ENCODE measurements around the gene EFR3B. TPM values are rescaled to one million over a fixed set of nuclear protein-coding genes. Genes with fewer than 3 reads are reported as not detected.

Gene EFR3B
- total RNA-seq, 2 donors from 2014 or later = not detected

GRCh38 chr2:25178976-25179375, 137.1 kb downstream of the EFR3B start:
- H3K27me3 Mint-ChIP-seq = peaks cover 30% of the 10 kb centered on the region
- H3K36me3 Mint-ChIP-seq (ENCODE audit: low read depth) = peaks cover 3% of the 10 kb centered on the region
- peaks cover 6% of the 10 kb centered on the region for H3K4me1 Mint-ChIP-seq
- no peak overlapping the region for H3K27ac Mint-ChIP-seq
- no peak overlapping the region for H3K4me3 Mint-ChIP-seq
- no peaks in the 10 kb centered on the region for H3K9me3 ChIP-seq (ENCODE audit: control insufficient read depth, low read length, poor library complexity, severe bottlenecking)
- ATAC-seq (no peak), DNase-seq (no peak)

GRCh38 chr2:25184254-25184653, 142.4 kb downstream of the EFR3B start:
- H3K36me3 Mint-ChIP-seq (ENCODE audit: low read depth) = peaks cover 3% of the 10 kb centered on the region
- H3K27me3 Mint-ChIP-seq = peaks cover 18% of the 10 kb centered on the region
- H3K27ac Mint-ChIP-seq = no peak overlapping the region
- DNase-seq = no peak
- H3K9me3 ChIP-seq (ENCODE audit: control insufficient read depth, low read length, poor library complexity, severe bottlenecking) = no peaks in the 10 kb centered on the region
- ATAC-seq = no peak
- no peak overlapping the region for H3K4me3 Mint-ChIP-seq
- H3K4me1 Mint-ChIP-seq = peaks cover 6% of the 10 kb centered on the region

DNA sequence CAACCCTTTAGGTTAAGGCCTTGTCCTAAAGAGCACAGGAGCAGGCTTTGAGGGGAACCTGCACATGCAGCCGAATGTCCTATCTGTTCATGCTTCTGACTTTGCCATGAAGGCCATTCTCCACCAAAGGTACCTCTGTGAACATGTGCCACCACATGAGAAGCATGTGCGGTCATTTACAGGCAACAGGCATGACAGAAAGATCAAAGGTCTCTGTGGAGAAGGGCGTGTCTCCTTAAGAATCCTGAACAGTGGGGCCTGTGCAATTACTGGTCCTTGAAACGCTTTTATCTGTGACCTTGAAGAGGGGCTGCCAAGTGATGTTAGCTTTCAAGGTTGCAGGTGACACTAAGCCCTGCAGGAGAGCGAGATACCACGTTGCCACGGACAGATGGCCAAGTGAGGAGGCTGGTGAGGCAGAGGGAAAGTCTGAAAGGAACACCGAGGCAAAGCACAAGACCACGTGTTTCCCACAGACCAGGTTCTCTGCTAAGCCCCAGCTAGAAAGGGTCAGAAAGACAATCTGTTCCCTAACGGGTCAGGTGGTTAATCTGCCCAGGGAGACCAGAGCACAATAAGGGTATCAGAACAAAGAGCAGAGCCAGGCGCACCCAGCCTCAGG, 146.0 kb downstream of the EFR3B start:
- Mint-ChIP-seq H3K4me1 (peaks cover 11% of the 10 kb centered on the region), H3K36me3 (ENCODE audit: low read depth) (peaks cover 6% of the 10 kb centered on the region)

DNA sequence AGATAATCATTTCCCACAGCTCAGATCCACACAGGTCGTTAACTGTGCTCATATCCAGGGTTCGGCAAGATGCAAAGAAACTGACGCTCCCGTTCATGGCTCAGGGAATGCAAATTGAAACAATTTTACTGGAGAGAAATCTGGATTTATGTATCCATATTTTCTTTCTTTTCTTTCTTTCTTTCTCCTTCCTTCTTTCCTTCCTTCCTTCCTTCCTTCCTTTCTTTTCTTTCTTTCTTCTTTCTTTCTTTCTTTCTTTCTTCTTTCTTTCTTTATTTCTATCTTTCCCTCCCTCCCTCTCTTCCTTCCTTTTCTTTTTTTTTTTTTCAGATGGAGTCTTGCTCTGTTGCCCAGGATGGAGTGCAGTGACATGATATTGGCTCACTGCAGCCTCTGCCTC, 146.5 kb downstream of the EFR3B start:
- no peaks in the 10 kb centered on the region for H3K9me3 ChIP-seq (ENCODE audit: control insufficient read depth, low read length, poor library complexity, severe bottlenecking)
- Mint-ChIP-seq H3K4me1 (peaks cover 11% of the 10 kb centered on the region), H3K4me3 (no peak overlapping the region), H3K27ac (no peak overlapping the region), H3K36me3 (ENCODE audit: low read depth) (peaks cover 6% of the 10 kb centered on the region), H3K27me3 (peaks cover 33% of the 10 kb centered on the region)
- no peak for DNase-seq
- ATAC-seq = no peak

More for the DNA sequence above, 146.0 kb downstream of the EFR3B start:
- ATAC-seq (no peak), DNase-seq (no peak)
- Mint-ChIP-seq H3K4me3 (no peak overlapping the region), H3K27ac (no peak overlapping the region), H3K27me3 (peaks cover 33% of the 10 kb centered on the region)
- no peaks in the 10 kb centered on the region for H3K9me3 ChIP-seq (ENCODE audit: control insufficient read depth, low read length, poor library complexity, severe bottlenecking)

GRCh38 chr2:25190536-25190935, 148.7 kb downstream of the EFR3B start:
- ATAC-seq = no peak
- no peaks in the 10 kb centered on the region for H3K9me3 ChIP-seq (ENCODE audit: control insufficient read depth, low read length, poor library complexity, severe bottlenecking)
- H3K27me3 Mint-ChIP-seq = peaks cover 25% of the 10 kb centered on the region
- peak overlapping the region; percentile 73 for H3K27ac Mint-ChIP-seq
- DNase-seq = no peak
- peaks cover 2% of the 10 kb centered on the region for H3K36me3 Mint-ChIP-seq (ENCODE audit: low read depth)
- H3K4me1 Mint-ChIP-seq = peaks cover 6% of the 10 kb centered on the region
- no peak overlapping the region for H3K4me3 Mint-ChIP-seq

- DNase-seq = no peak
- ATAC-seq = no peak
- peaks cover 2% of the 10 kb centered on the region for H3K36me3 Mint-ChIP-seq (ENCODE audit: low read depth)
- H3K4me3 Mint-ChIP-seq = no peak overlapping the region
- no peaks in the 10 kb centered on the region for H3K9me3 ChIP-seq (ENCODE audit: control insufficient read depth, low read length, poor library complexity, severe bottlenecking)
- H3K27me3 Mint-ChIP-seq = peaks cover 14% of the 10 kb centered on the region
- H3K27ac Mint-ChIP-seq = no peak overlapping the region
- H3K4me1 Mint-ChIP-seq = peaks cover 6% of the 10 kb centered on the region
Measured at GRCh38 chr2:25194576-25195122, 152.8 kb downstream of the EFR3B start.

GRCh38 chr2:25197336-25198208, 155.7 kb downstream of the EFR3B start:
- H3K27me3 Mint-ChIP-seq = no peaks in the 10 kb centered on the region
- peaks cover 7% of the 10 kb centered on the region for H3K4me1 Mint-ChIP-seq
- no peaks in the 10 kb centered on the region for H3K36me3 Mint-ChIP-seq (ENCODE audit: low read depth)
- H3K27ac Mint-ChIP-seq = peak overlapping the region; percentile 47
- DNase-seq = no peak
- H3K4me3 Mint-ChIP-seq = no peak overlapping the region
- no peak for ATAC-seq
- H3K9me3 ChIP-seq (ENCODE audit: control insufficient read depth, low read length, poor library complexity, severe bottlenecking) = no peaks in the 10 kb centered on the region

GRCh38 chr2:25198209-25198525, 156.3 kb downstream of the EFR3B start:
- ATAC-seq (no peak), DNase-seq (no peak)
- no peaks in the 10 kb centered on the region for H3K36me3 Mint-ChIP-seq (ENCODE audit: low read depth)
- no peaks in the 10 kb centered on the region for H3K27me3 Mint-ChIP-seq
- H3K27ac Mint-ChIP-seq = no peak overlapping the region
- peaks cover 7% of the 10 kb centered on the region for H3K4me1 Mint-ChIP-seq
- no peaks in the 10 kb centered on the region for H3K9me3 ChIP-seq (ENCODE audit: control insufficient read depth, low read length, poor library complexity, severe bottlenecking)
- no peak overlapping the region for H3K4me3 Mint-ChIP-seq

GRCh38 chr2:25198576-25198975, 156.7 kb downstream of the EFR3B start:
- no peaks in the 10 kb centered on the region for H3K36me3 Mint-ChIP-seq (ENCODE audit: low read depth)
- no peak for ATAC-seq

DNA sequence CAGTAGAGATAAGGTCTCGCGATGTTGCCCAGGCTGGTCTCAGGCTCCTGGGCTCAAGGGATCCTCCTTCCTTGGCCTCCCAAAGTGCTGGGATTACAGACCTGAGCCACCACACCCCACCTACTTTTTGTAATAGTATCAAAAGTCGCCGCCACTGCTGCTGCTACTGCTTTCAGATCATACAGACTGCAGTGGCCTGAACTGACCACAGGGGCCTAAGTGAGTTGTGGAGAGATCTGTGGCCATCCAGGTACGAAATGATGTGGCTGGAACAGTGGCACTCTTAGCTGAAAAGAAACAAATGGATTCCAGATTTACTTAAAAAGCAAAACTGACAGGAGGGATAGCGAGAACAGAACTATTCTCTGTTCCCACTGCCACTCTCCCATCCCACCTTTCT, 159.4 kb downstream of the EFR3B start:
- Mint-ChIP-seq H3K27ac (peak overlapping the region; percentile 29), H3K27me3 (no peaks in the 10 kb centered on the region), H3K4me3 (peak overlapping the region; percentile 28), H3K36me3 (ENCODE audit: low read depth) (no peaks in the 10 kb centered on the region), H3K4me1 (peaks cover 7% of the 10 kb centered on the region)
- DNase-seq (no peak), ATAC-seq (no peak)
- H3K9me3 ChIP-seq (ENCODE audit: control insufficient read depth, low read length, poor library complexity, severe bottlenecking) = no peaks in the 10 kb centered on the region

More at GRCh38 chr2:25198576-25198975, 156.7 kb downstream of the EFR3B start:
- DNase-seq = no peak
- Mint-ChIP-seq H3K27me3 (no peaks in the 10 kb centered on the region), H3K27ac (no peak overlapping the region), H3K4me1 (peaks cover 7% of the 10 kb centered on the region), H3K4me3 (no peak overlapping the region)
- no peaks in the 10 kb centered on the region for H3K9me3 ChIP-seq (ENCODE audit: control insufficient read depth, low read length, poor library complexity, severe bottlenecking)

DNA sequence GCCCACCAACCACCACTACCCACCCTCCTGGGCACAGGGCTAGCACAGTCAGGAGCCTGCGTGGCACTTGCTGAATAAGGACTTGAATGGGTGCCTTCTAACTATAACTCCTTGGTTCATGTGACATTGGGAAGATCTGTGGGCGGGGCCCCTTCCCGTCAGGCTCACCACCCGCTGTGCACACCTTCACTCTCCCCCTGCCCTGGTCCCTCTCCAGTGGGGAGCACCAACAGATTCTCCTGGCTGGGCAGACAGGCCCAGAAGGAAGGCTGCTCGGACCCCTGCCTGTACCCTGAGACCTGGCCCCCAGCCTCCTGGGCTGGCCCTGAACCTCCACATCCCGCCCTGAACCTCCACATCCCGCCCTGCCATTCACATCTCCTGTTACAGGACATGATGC, 159.9 kb downstream of the EFR3B start:
- Mint-ChIP-seq H3K27me3 (no peaks in the 10 kb centered on the region), H3K27ac (peak overlapping the region; percentile 2), H3K4me1 (peaks cover 7% of the 10 kb centered on the region), H3K36me3 (ENCODE audit: low read depth) (no peaks in the 10 kb centered on the region), H3K4me3 (no peak overlapping the region)
- DNase-seq = no peak
- no peaks in the 10 kb centered on the region for H3K9me3 ChIP-seq (ENCODE audit: control insufficient read depth, low read length, poor library complexity, severe bottlenecking)
- ATAC-seq = no peak

GRCh38 chr2:25202275-25202674, 160.4 kb downstream of the EFR3B start:
- H3K27me3 Mint-ChIP-seq = no peaks in the 10 kb centered on the region
- peak overlapping the region; percentile 61 for H3K4me3 Mint-ChIP-seq
- DNase-seq (no peak), ATAC-seq (peak; percentile 28)
- peak overlapping the region; percentile 2 for H3K27ac Mint-ChIP-seq
- H3K4me1 Mint-ChIP-seq = peaks cover 7% of the 10 kb centered on the region
- no peaks in the 10 kb centered on the region for H3K36me3 Mint-ChIP-seq (ENCODE audit: low read depth)
- no peaks in the 10 kb centered on the region for H3K9me3 ChIP-seq (ENCODE audit: control insufficient read depth, low read length, poor library complexity, severe bottlenecking)

DNA sequence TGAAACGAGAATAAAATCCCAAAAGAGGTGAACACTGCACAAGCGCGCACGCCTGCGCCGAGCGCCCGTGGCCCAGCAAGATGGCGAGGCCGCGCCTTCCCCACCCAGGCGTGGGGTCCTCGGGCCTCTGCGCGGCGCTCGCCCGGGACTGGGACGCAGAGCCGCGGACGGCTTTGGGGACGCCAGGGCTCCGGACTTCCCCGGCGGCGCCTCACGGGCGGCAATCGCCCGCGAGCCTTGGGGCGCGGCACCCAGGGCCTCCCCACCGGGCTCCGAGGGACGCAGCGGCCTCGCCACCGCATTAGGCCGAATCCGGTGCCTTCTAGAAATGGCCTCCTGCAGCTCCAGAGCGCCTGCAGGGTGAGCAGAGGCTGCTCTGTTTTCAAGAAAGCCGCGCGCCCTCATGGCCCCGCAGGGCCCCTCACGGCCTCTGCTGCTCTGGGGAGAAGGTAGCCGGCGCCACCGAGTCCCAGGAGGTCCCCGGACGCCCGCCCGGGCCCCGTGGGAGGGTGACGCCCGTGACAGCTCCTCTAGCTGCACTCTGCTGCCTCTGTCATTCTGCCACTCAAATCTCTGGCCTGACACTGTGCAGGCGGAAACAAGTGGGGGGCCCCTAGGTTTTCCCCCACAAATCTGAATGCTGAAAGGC, 162.4 kb downstream of the EFR3B start:
- no peaks in the 10 kb centered on the region for H3K36me3 Mint-ChIP-seq (ENCODE audit: low read depth)
- ATAC-seq = peak; percentile 67
- peaks cover 9% of the 10 kb centered on the region for H3K4me1 Mint-ChIP-seq
- H3K9me3 ChIP-seq (ENCODE audit: control insufficient read depth, low read length, poor library complexity, severe bottlenecking) = no peaks in the 10 kb centered on the region
- no peak for DNase-seq
- no peak overlapping the region for H3K4me3 Mint-ChIP-seq
- H3K27ac Mint-ChIP-seq = no peak overlapping the region
- H3K27me3 Mint-ChIP-seq = no peaks in the 10 kb centered on the region
